GM12864 (cell line): Measurements from ENCODE around the gene THSD7A.

Source experiments
- DNase-seq: peaks from one replicate; pipeline ENCODE4 v3.0.0-alpha.2; 2011; ENCODE audit warnings: low read depth
- H3K4me3 ChIP-seq: 2 replicates; pipeline ENCODE4 v1.5.1; 2011; ENCODE audit warnings: mild to moderate bottlenecking, low read depth, low read length, control low read depth
- CTCF ChIP-seq: IDR thresholded peaks from 2 replicates; pipeline ENCODE4 v1.5.1; 2011; ENCODE audit warnings: low read depth, mild to moderate bottlenecking, moderate library complexity, low read length, control low read depth, inconsistent platforms; ENCODE audit errors: missing control alignments

The THSD7A gene

GRCh38 chr7:11636274-11636673 lies 195.7 kb downstream of the THSD7A start:
- DNase-seq = no peak
- H3K4me3 ChIP-seq = no peak overlapping the region
- no peak for TF ChIP-seq CTCF

- DNase-seq = no peak
These were observed 198.7 kb downstream of the THSD7A start for GRCh38 chr7:11633310-11633709.

GRCh38 chr7:11630355-11630754 lies 201.6 kb downstream of the THSD7A start:
- no peak for DNase-seq
- TF ChIP-seq CTCF = no peak
- H3K4me3 ChIP-seq = no peak overlapping the region

More at GRCh38 chr7:11633310-11633709, 198.7 kb downstream of the THSD7A start:
- TF ChIP-seq CTCF = no peak
- H3K4me3 ChIP-seq = no peak overlapping the region

GRCh38 chr7:11625669-11626068 lies 206.3 kb downstream of the THSD7A start:
- no peak for TF ChIP-seq CTCF
- no peak for DNase-seq
- H3K4me3 ChIP-seq = no peak overlapping the region

GRCh38 chr7:11623093-11623678 lies 208.8 kb downstream of the THSD7A start:
- no peak for DNase-seq
- TF ChIP-seq CTCF = no peak
- H3K4me3 ChIP-seq = no peak overlapping the region

- H3K4me3 ChIP-seq = no peak overlapping the region
These were observed 211.4 kb downstream of the THSD7A start for GRCh38 chr7:11620406-11621253.

More at GRCh38 chr7:11620406-11621253, 211.4 kb downstream of the THSD7A start:
- no peak for TF ChIP-seq CTCF
- DNase-seq = no peak
